ENCODE measurements around the gene DENND2D. TPM values are rescaled to one million over a fixed set of nuclear protein-coding genes. Genes with fewer than 3 reads are reported as not detected.

Gene DENND2D
- total and polyA plus RNA-seq, 10 of the 15 experiments (the other 5 are each of a cell fraction or from before 2014, with no cell fraction given): 149 to 375 (median 172) TPM

DNA sequence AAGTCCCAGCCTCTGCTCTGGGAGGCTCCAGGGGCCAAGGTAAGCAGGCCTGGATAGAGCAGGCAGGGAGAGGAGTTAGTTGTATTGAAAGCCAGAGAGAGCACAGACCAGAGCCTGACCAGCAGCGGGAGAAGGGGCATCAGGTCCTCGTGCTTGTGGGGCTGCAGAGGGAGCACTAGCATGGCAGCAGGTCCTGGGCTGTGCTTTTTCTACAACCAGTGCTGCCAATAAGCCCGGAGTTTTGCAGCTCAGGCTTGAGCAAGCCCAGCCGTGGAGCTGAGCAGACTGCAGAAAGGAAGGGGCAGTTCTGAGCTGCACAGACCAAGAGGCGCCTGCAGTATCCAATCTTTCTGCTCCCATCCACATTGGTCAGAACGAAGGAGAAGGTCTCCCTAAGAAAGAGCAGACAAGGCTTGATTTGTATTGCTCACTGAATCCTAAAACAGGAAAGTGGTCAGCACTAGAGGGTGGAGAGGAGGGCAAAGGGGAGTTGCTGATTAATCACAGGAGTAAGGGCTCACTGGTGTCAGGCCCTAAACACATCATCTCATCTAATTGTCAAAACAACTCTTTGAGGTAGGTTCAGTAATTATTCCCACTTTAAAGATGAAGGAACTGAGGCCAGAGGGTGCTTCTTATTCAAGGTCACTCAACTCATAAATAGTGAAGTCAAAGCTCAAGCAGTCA is 2.7 kb downstream of the DENND2D start:
- no peak for DNase-seq (ENCODE audit: low read depth, low spot score)
- H3K79me2 ChIP-seq (ENCODE audit: control insufficient read depth, insufficient read depth, low read length): peaks cover 99% of the 10 kb centered on the region
- no peak for FAIRE-seq
- H3K9me3 ChIP-seq (replicated peaks; ENCODE audit: control insufficient read depth, insufficient read depth, low read length): no peaks in the 10 kb centered on the region
- no peaks in the 10 kb centered on the region for H4K20me1 ChIP-seq (ENCODE audit: control insufficient read depth, insufficient read depth)
- peak; percentile 28 for ATAC-seq
- H2AFZ ChIP-seq (ENCODE audit: control insufficient read depth, low read depth, low read length): no peak overlapping the region
- H3K36me3 ChIP-seq (ENCODE audit: control insufficient read depth in 2 of 2, insufficient read depth in 2 of 2, low read length in 1 of 2): peaks cover 17 to 21% of the 10 kb centered on the region in 2 experiments; a peak in 3 of 4 replicates
- SMC1A ChIA-PET (ENCODE audit: uncharacterized antibody, unreplicated experiment): interaction anchor here (0.9 to 8.7 kb wide), 18 partner anchors 13 to 250 kb away, joined by 3 to 284 read pairs (median 4); no protein-coding TSS in a partner anchor
- peak overlapping the region; percentile 73 for H3K4me3 ChIP-seq
- CTCF ChIA-PET: interaction anchor here (1.0 to 14.9 kb wide), 12 partner anchors 9 to 204 kb away, joined by 3 to 239 read pairs (median 4); no protein-coding TSS in a partner anchor
- peak overlapping the region; percentile 92 for H3K27ac ChIP-seq (ENCODE audit: control insufficient read depth, insufficient read depth)
- no peaks in the 10 kb centered on the region for H3K27me3 ChIP-seq (replicated peaks in 1 of 2; ENCODE audit: control insufficient read depth in 2 of 2, insufficient read depth in 2 of 2, low read length in 1 of 2)
- H3K9ac ChIP-seq (ENCODE audit: control insufficient read depth, insufficient read depth, low read length): peak overlapping the region; percentile 93
- in situ Hi-C loops (cut with MboI) (no loop called here), intact Hi-C loops (cut with micrococcal nuclease; ENCODE audit: unreplicated experiment) (loop anchor here (5.0 kb wide), 1 partner anchor 165 kb away; no protein-coding TSS in a partner anchor)
- peak overlapping the region; percentile 99 for H3K4me2 ChIP-seq (ENCODE audit: control insufficient read depth, insufficient read depth)
- RAD21 ChIA-PET (ENCODE audit: unreplicated experiment): interaction anchor here (1.1 to 15.0 kb wide), 10 partner anchors 10 to 167 kb away, joined by 3 to 542 read pairs (median 8); no protein-coding TSS in a partner anchor
- peaks cover 40% of the 10 kb centered on the region for H3K4me1 ChIP-seq (ENCODE audit: control insufficient read depth, insufficient read depth, low read length)
- WGBS (ENCODE audit: insufficient coverage, insufficient replicate concordance, low lambda C conversion rate, missing lambda C conversion rate): 47% methylated on average over 6 of the region's 6 CpGs
- BruUV-seq (replicated peaks): no TSS peak
- POLR2A ChIA-PET: interaction anchor here (0.9 to 12.8 kb wide), 14 partner anchors 10 to 156 kb away, joined by 3 to 371 read pairs (median 6); no protein-coding TSS in a partner anchor
- TF ChIP-seq, protein P1, sequence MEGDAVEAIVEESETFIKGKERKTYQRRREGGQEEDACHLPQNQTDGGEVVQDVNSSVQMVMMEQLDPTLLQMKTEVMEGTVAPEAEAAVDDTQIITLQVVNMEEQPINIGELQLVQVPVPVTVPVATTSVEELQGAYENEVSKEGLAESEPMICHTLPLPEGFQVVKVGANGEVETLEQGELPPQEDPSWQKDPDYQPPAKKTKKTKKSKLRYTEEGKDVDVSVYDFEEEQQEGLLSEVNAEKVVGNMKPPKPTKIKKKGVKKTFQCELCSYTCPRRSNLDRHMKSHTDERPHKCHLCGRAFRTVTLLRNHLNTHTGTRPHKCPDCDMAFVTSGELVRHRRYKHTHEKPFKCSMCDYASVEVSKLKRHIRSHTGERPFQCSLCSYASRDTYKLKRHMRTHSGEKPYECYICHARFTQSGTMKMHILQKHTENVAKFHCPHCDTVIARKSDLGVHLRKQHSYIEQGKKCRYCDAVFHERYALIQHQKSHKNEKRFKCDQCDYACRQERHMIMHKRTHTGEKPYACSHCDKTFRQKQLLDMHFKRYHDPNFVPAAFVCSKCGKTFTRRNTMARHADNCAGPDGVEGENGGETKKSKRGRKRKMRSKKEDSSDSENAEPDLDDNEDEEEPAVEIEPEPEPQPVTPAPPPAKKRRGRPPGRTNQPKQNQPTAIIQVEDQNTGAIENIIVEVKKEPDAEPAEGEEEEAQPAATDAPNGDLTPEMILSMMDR (IDR thresholded peaks at IDR 0.05 in 2 of 3, conservative IDR thresholded peaks at IDR 0.05 in 1 of 3; ENCODE audit: control insufficient read depth in 2 of 3, extremely low read depth in 1 of 3, insufficient read depth in 1 of 3, low read depth in 3 of 3, low read length in 3 of 3): peak; percentile 54 to 65 (median 55)
- TF ChIP-seq, protein P2, sequence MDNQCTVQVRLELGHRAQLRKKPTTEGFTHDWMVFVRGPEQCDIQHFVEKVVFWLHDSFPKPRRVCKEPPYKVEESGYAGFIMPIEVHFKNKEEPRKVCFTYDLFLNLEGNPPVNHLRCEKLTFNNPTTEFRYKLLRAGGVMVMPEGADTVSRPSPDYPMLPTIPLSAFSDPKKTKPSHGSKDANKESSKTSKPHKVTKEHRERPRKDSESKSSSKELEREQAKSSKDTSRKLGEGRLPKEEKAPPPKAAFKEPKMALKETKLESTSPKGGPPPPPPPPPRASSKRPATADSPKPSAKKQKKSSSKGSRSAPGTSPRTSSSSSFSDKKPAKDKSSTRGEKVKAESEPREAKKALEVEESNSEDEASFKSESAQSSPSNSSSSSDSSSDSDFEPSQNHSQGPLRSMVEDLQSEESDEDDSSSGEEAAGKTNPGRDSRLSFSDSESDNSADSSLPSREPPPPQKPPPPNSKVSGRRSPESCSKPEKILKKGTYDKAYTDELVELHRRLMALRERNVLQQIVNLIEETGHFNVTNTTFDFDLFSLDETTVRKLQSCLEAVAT (IDR thresholded peaks at IDR 0.05): peak; percentile 63
- TF ChIP-seq MXI1 (IDR thresholded peaks at IDR 0.05; ENCODE audit: low read depth, low read length): peak; percentile 77
- TF ChIP-seq WRNIP1 (IDR thresholded peaks at IDR 0.05; ENCODE audit: borderline replicate concordance, low read depth, low read length): peak; percentile 60; the same call in 1 of the 2 replicates
- 0 out of 2 replicates have a peak, but pooled peaks have one; percentile 13 for TF ChIP-seq IKZF1 (conservative IDR thresholded peaks at IDR 0.05)
- TF ChIP-seq ASH2L (IDR thresholded peaks at IDR 0.05; ENCODE audit: borderline replicate concordance, low read depth): no peak
- TF ChIP-seq ZNF622 (IDR thresholded peaks at IDR 0.05): no peak
- TF ChIP-seq RB1 (IDR thresholded peaks at IDR 0.05; ENCODE audit: borderline replicate concordance): 0 out of 2 replicates have a peak, but pooled peaks have one; percentile 16
- TF ChIP-seq RAD51 (IDR thresholded peaks at IDR 0.05): 0 out of 2 replicates have a peak, but pooled peaks have one; percentile 8
- TF ChIP-seq RAD21 (IDR thresholded peaks at IDR 0.05; ENCODE audit: insufficient read depth, low read depth, low read length): peak; percentile 58
- TF ChIP-seq, protein P3, sequence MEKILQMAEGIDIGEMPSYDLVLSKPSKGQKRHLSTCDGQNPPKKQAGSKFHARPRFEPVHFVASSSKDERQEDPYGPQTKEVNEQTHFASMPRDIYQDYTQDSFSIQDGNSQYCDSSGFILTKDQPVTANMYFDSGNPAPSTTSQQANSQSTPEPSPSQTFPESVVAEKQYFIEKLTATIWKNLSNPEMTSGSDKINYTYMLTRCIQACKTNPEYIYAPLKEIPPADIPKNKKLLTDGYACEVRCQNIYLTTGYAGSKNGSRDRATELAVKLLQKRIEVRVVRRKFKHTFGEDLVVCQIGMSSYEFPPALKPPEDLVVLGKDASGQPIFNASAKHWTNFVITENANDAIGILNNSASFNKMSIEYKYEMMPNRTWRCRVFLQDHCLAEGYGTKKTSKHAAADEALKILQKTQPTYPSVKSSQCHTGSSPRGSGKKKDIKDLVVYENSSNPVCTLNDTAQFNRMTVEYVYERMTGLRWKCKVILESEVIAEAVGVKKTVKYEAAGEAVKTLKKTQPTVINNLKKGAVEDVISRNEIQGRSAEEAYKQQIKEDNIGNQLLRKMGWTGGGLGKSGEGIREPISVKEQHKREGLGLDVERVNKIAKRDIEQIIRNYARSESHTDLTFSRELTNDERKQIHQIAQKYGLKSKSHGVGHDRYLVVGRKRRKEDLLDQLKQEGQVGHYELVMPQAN (conservative IDR thresholded peaks at IDR 0.05): 0 out of 2 replicates have a peak, but pooled peaks have one; percentile 17
- TF ChIP-seq SMAD1 (IDR thresholded peaks at IDR 0.05; ENCODE audit: low read depth, partially characterized antibody): no peak
- peak; percentile 67 for TF ChIP-seq POLR2AphosphoS5 (IDR thresholded peaks at IDR 0.05; ENCODE audit: low read length)
- peak; percentile 26; the same call in 1 of the 2 replicates for TF ChIP-seq SMC3 (IDR thresholded peaks at IDR 0.05; ENCODE audit: borderline replicate concordance, low read length)
- TF ChIP-seq YY1 (IDR thresholded peaks at IDR 0.05; ENCODE audit: low read depth, low read length): peak; percentile 71
